GM19397 (cell line): ENCODE results near the gene FYN.
A peak's percentile ranks its signal among the peaks of the same experiment; 100 is the strongest.

Source experiments
- ATAC-seq: cut with Tn5 transposase; IDR thresholded peaks from one replicate; pipeline ENCODE4 v1.9.1; 2021; ENCODE audit warnings: mild to moderate bottlenecking, moderate library complexity; ENCODE audit not compliant: unreplicated experiment

The FYN gene

GRCh38 chr6:111884068-111884467 lies 10.8 kb upstream of the FYN start:
- no peak for ATAC-seq

- ATAC-seq, result no peak
Observed at GRCh38 chr6:111880181-111880888, 7.1 kb upstream of the FYN start.

- ATAC-seq, result no peak
Observed at GRCh38 chr6:111875741-111876140, 2.5 kb upstream of the FYN start.

- no peak for ATAC-seq
Observed at GRCh38 chr6:111874025-111874415, 768 bp upstream of the FYN start.

GRCh38 chr6:111872401-111873177 lies 663 bp downstream of the FYN start:
- ATAC-seq, result peak; percentile 20

- ATAC-seq, result no peak
Observed at GRCh38 chr6:111871725-111872400, 1.4 kb downstream of the FYN start.

- no peak for ATAC-seq
Observed at GRCh38 chr6:111871207-111871606, 2.0 kb downstream of the FYN start.

- no peak for ATAC-seq
Observed at GRCh38 chr6:111870742-111871064, 2.5 kb downstream of the FYN start.

- ATAC-seq, result no peak
Observed at GRCh38 chr6:111870051-111870741, 3.1 kb downstream of the FYN start.

GRCh38 chr6:111866857-111867256 lies 6.4 kb downstream of the FYN start:
- no peak for ATAC-seq

GRCh38 chr6:111865909-111866546 lies 7.2 kb downstream of the FYN start:
- ATAC-seq, result no peak

GRCh38 chr6:111865049-111865585 lies 8.1 kb downstream of the FYN start:
- ATAC-seq, result no peak

GRCh38 chr6:111864138-111865048 lies 8.9 kb downstream of the FYN start:
- no peak for ATAC-seq

GRCh38 chr6:111862741-111863140 lies 10.5 kb downstream of the FYN start:
- no peak for ATAC-seq

GRCh38 chr6:111862314-111862713 lies 10.9 kb downstream of the FYN start:
- no peak for ATAC-seq

GRCh38 chr6:111861431-111861885 lies 11.8 kb downstream of the FYN start:
- ATAC-seq, result no peak

- ATAC-seq, result no peak
Observed at GRCh38 chr6:111858347-111858746, 14.9 kb downstream of the FYN start.

GRCh38 chr6:111857674-111858337 lies 15.4 kb downstream of the FYN start:
- ATAC-seq, result no peak

GRCh38 chr6:111855753-111856152 lies 17.5 kb downstream of the FYN start:
- no peak for ATAC-seq
